Measurements from ENCODE around the gene WDR1. TPM values are rescaled to one million over a fixed set of nuclear protein-coding genes. Genes with fewer than 3 reads are reported as not detected.

WDR1 gene
- total and polyA plus RNA-seq, 10 of the 15 experiments (the other 5 are each of a cell fraction or from before 2014, with no cell fraction given) = 28.5 to 397 (median 290) TPM

- H3K9me3 ChIP-seq (replicated peaks; ENCODE audit: control insufficient read depth, insufficient read depth, low read length) = no peaks in the 10 kb centered on the region
- no peak for ATAC-seq
- WGBS (ENCODE audit: insufficient coverage, insufficient replicate concordance, low lambda C conversion rate, missing lambda C conversion rate) = 73% methylated on average over 4 of the region's 4 CpGs
- RAD21 ChIA-PET (ENCODE audit: unreplicated experiment) = no interaction called here
- H3K4me2 ChIP-seq (ENCODE audit: control insufficient read depth, insufficient read depth) = no peak overlapping the region
- DNase-seq (ENCODE audit: low read depth, low spot score) = no peak
- SMC1A ChIA-PET (ENCODE audit: uncharacterized antibody, unreplicated experiment) = no interaction called here
- BruUV-seq (replicated peaks) = no TSS peak
- no peak for TF ChIP-seq SRF (IDR thresholded peaks at IDR 0.05; ENCODE audit: low read depth in 2 of 2, low read length in 2 of 2)
- no peak for TF ChIP-seq TBL1XR1 (IDR thresholded peaks at IDR 0.05; ENCODE audit: low read depth, low read length)
- TF ChIP-seq POLR2AphosphoS2 (IDR thresholded peaks at IDR 0.05; ENCODE audit: low read depth, low read length) = no peak
- no peak for TF ChIP-seq RELB (IDR thresholded peaks at IDR 0.05; ENCODE audit: low read depth)
- TF ChIP-seq ZNF687 (IDR thresholded peaks at IDR 0.05) = no peak
- TF ChIP-seq MYB (IDR thresholded peaks at IDR 0.05; ENCODE audit: borderline replicate concordance, low read depth, low read length) = no peak
- no peak for TF ChIP-seq RELA (IDR thresholded peaks at IDR 0.05; ENCODE audit: borderline replicate concordance, partially characterized antibody)
- no peaks in the 10 kb centered on the region for H3K36me3 ChIP-seq (ENCODE audit: control insufficient read depth in 2 of 2, insufficient read depth in 2 of 2, low read length in 1 of 2)
- no peaks in the 10 kb centered on the region for H4K20me1 ChIP-seq (ENCODE audit: control insufficient read depth, insufficient read depth)
- H3K27me3 ChIP-seq (replicated peaks in 1 of 2; ENCODE audit: control insufficient read depth in 2 of 2, insufficient read depth in 2 of 2, low read length in 1 of 2) = no peaks in the 10 kb centered on the region; a peak in 1 of 4 replicates
- no peaks in the 10 kb centered on the region for H3K79me2 ChIP-seq (ENCODE audit: control insufficient read depth, insufficient read depth, low read length)
- H3K4me1 ChIP-seq (ENCODE audit: control insufficient read depth, insufficient read depth, low read length) = no peaks in the 10 kb centered on the region
- FAIRE-seq = no peak
- no peak overlapping the region for H3K9ac ChIP-seq (ENCODE audit: control insufficient read depth, insufficient read depth, low read length)
- CTCF ChIA-PET = interaction anchor here (0.6 to 10.0 kb wide), 2 partner anchors 13 to 261 kb away, joined by 3 to 47 read pairs; no protein-coding TSS in a partner anchor
- H3K4me3 ChIP-seq = no peak overlapping the region
- in situ Hi-C loops (cut with MboI) (loop anchor here (10.0 kb wide), 1 partner anchor 494 kb away; no protein-coding TSS in a partner anchor), intact Hi-C loops (cut with micrococcal nuclease; ENCODE audit: unreplicated experiment) (no loop called here)
- H3K27ac ChIP-seq (ENCODE audit: control insufficient read depth, insufficient read depth) = no peak overlapping the region
- POLR2A ChIA-PET = no interaction called here
- H2AFZ ChIP-seq (ENCODE audit: control insufficient read depth, low read depth, low read length) = no peak overlapping the region
Observed at GRCh38 chr4:10028910-10029309, 87.7 kb downstream of the WDR1 start.

Data from GM12878 (cell line).